GM12878 (cell line): ENCODE results near the gene NANOS2. TPM values are rescaled to one million over a fixed set of nuclear protein-coding genes. Genes with fewer than 3 reads are reported as not detected.

Experiments used
- ATAC-seq: fragments of 200-7000 bp; cut with Tn5 transposase; 3 replicates; pipeline ENCODE4 v1.9.1; 2020; ENCODE audit warnings: mild to moderate bottlenecking, moderate library complexity
- BruUV-seq: library from RNA; stranded (reverse); fragments of 400-500 nt; replicated peaks from 2 replicates; lab custom pipeline; 2021; lab: Mats Ljungman, UMichigan
- CTCF ChIA-PET: fragments of 300-600 bp; sonication (Branson Sonifier 250); formaldehyde crosslinking; extraction: SDS; loops from one replicate; lab custom pipeline; 2021; ENCODE audit warnings: inconsistent platforms; lab: Yijun Ruan, JAX
- POLR2A ChIA-PET: fragments of 350-600 bp; formaldehyde crosslinking; extraction: SDS; loops from one replicate; lab custom pipeline; 2021; ENCODE audit warnings: inconsistent platforms; lab: Charles Lee
- RAD21 ChIA-PET: fragments of 300-600 bp; sonication (Branson Sonifier 250); formaldehyde crosslinking; loops from one replicate; lab custom pipeline; 2023; ENCODE audit warnings: antibody characterized with exemption; ENCODE audit not compliant: unreplicated experiment; lab: Charles Lee
- SMC1A ChIA-PET: fragments of 300-600 bp; sonication (Branson Sonifier 250); formaldehyde crosslinking; loops from one replicate; lab custom pipeline; 2023; ENCODE audit not compliant: unreplicated experiment, uncharacterized antibody; lab: Charles Lee
- DNase-seq: peaks from one replicate; pipeline ENCODE4 v3.0.0-alpha.2; 2011; ENCODE audit warnings: low read depth, low spot score
- FAIRE-seq: peaks from 3 replicates; lab custom pipeline; 2011; peaks lifted over from hg19 to GRCh38; lab: Jason Lieb, UNC
- H2AFZ ChIP-seq: 2 replicates; pipeline ENCODE4 v1.6.0; 2011; ENCODE audit warnings: low read depth, low read length, control low read depth; ENCODE audit not compliant: control insufficient read depth
- H3K27ac ChIP-seq: 2 replicates; pipeline ENCODE4 v1.5.1; 2011; ENCODE audit warnings: control low read depth; ENCODE audit not compliant: control insufficient read depth, insufficient read depth
- H3K27me3 ChIP-seq, 2 experiments: replicated peaks in 1 of 2; 2 replicates each; pipeline versions ENCODE4 v1.6.0 to v1.6.1; 2011; ENCODE audit warnings: low read length in 1 of 2; ENCODE audit not compliant: control insufficient read depth in 2 of 2, insufficient read depth in 2 of 2
- H3K36me3 ChIP-seq, 2 experiments: 2 replicates each; pipeline ENCODE4 v1.5.1; 2011; ENCODE audit warnings: low read length in 1 of 2; ENCODE audit not compliant: control insufficient read depth in 2 of 2, insufficient read depth in 2 of 2
- H3K4me1 ChIP-seq: 2 replicates; pipeline ENCODE4 v1.6.1; 2011; ENCODE audit warnings: mild to moderate bottlenecking, low read length, moderate library complexity, mixed read lengths; ENCODE audit not compliant: control insufficient read depth, insufficient read depth
- H3K4me2 ChIP-seq: 2 replicates; pipeline ENCODE4 v1.6.0; 2011; ENCODE audit warnings: control low read depth; ENCODE audit not compliant: control insufficient read depth, insufficient read depth
- H3K4me3 ChIP-seq: fragments of 200-600 bp; sonication (generic); 2 replicates; pipeline ENCODE4 v1.5.1; 2016
- H3K79me2 ChIP-seq: 2 replicates; pipeline ENCODE4 v1.6.0; 2011; ENCODE audit warnings: low read length; ENCODE audit not compliant: control insufficient read depth, insufficient read depth
- H3K9ac ChIP-seq: 2 replicates; pipeline ENCODE4 v1.8.0; 2011; ENCODE audit warnings: low read length, control low read depth, mixed read lengths; ENCODE audit not compliant: control insufficient read depth, insufficient read depth
- H3K9me3 ChIP-seq: replicated peaks from 3 replicates; pipeline ENCODE4 v1.5.1; 2011; ENCODE audit warnings: mild to moderate bottlenecking, low read length; ENCODE audit not compliant: control insufficient read depth, insufficient read depth
- H4K20me1 ChIP-seq: 2 replicates; pipeline ENCODE4 v1.6.0; 2011; ENCODE audit not compliant: control insufficient read depth, insufficient read depth
- EED ChIP-seq: sonication (generic); IDR thresholded peaks from 2 replicates; pipeline ENCODE4 v1.6.1; 2016; ENCODE audit warnings: antibody characterized with exemption, low read depth
- EGR1 ChIP-seq, 2 experiments: IDR thresholded peaks; 1 replicate in 1 of 2; 2 replicates in 1 of 2; pipeline ENCODE4 v1.6.1; 2011 to 2012; ENCODE audit warnings: low read depth in 2 of 2, low read length in 2 of 2, borderline replicate concordance in 1 of 2, mild to moderate bottlenecking in 1 of 2, moderate library complexity in 1 of 2
- EP300 ChIP-seq, 2 experiments: fragments of 150-350 bp in 1 of 2; IDR thresholded peaks; 2 replicates each; pipeline ENCODE4 v1.6.1; 2011 to 2012; ENCODE audit warnings: low read depth in 2 of 2, low read length in 2 of 2, borderline replicate concordance in 1 of 2, improper control_type of control experiment in 1 of 2, inconsistent platforms in 1 of 2; ENCODE audit not compliant: control insufficient read depth in 1 of 2
- JUNB ChIP-seq: IDR thresholded peaks from 2 replicates; pipeline ENCODE4 v1.6.1; 2016; ENCODE audit warnings: antibody characterized with exemption, mild to moderate bottlenecking
- NFXL1 ChIP-seq: fragments of 450-650 bp; IDR thresholded peaks from 2 replicates; pipeline ENCODE4 v1.6.1; 2017; ENCODE audit warnings: antibody characterized with exemption, mild to moderate bottlenecking, borderline replicate concordance
- NRF1 ChIP-seq: conservative IDR thresholded peaks from 2 replicates; pipeline ENCODE4 v1.6.1; 2011; ENCODE audit warnings: mild to moderate bottlenecking, low read depth, low read length, improper control_type of control experiment
- TBL1XR1 ChIP-seq: IDR thresholded peaks from 2 replicates; pipeline ENCODE4 v1.6.1; 2012; ENCODE audit warnings: low read depth, low read length, improper control_type of control experiment
- TCF12 ChIP-seq: IDR thresholded peaks from 2 replicates; pipeline ENCODE4 v1.6.1; 2011; ENCODE audit warnings: low read depth, mild to moderate bottlenecking, low read length
- WGBS: methylation state at CpG from one replicate; pipeline ENCODE4 v1.1.6; 2016; ENCODE audit warnings: low lambda C conversion rate; ENCODE audit not compliant: insufficient replicate concordance, insufficient coverage; ENCODE audit errors: missing lambda C conversion rate; 5-methylcytosine and 5-hydroxymethylcytosine counted together
- in situ Hi-C: fragments of 300-500 bp; cut with MboI; formaldehyde crosslinking; loops from 9 replicates; pipeline ENCODE4 v1.14.3; 2018; ENCODE audit warnings: mixed read lengths
- intact Hi-C: fragments of 100-400 bp; cut with micrococcal nuclease; formaldehyde crosslinking; loops from one replicate; pipeline ENCODE4 v1.14.2; 2022; ENCODE audit not compliant: unreplicated experiment
- polyA plus RNA-seq, 11 experiments: library from polyadenylated mRNA; depleted of rRNA in 4 of 11; unstranded in 6 of 11; stranded (reverse) in 5 of 11; fragments of >200 nt; fragmentation: Nextera tagmentation in 4 of 11; fragmentation: Illumina TruSeq in 1 of 11; extraction: Ambion mirVana in 4 of 11; extraction: Trizol in 1 of 11; gene quantifications; 1 replicate in 1 of 11; 2 replicates in 10 of 11; pipeline versions ENCODE4 v1.2.1 to v1.2.3, GENCODE V29; 2011 to 2016; ENCODE audit warnings: inconsistent platforms in 2 of 11, missing spikeins in 2 of 11, low read depth in 1 of 11
- total RNA-seq, 4 experiments: library from RNA; depleted of rRNA in 3 of 4; stranded (reverse); fragments of >200 nt in 3 of 4; fragmentation: Illumina TruSeq in 1 of 4; extraction: Trizol in 1 of 4; gene quantifications; 2 replicates each; pipeline versions ENCODE4 v1.2.1 to v1.2.3, GENCODE V29; 2013 to 2021

NANOS2 gene
- total and polyA plus RNA-seq, 10 of the 15 experiments (the other 5 are each of a cell fraction or from before 2014, with no cell fraction given), result not detected

GRCh38 chr19:45917421-45918091 lies 3.0 kb upstream of the NANOS2 start:
- POLR2A ChIA-PET, result interaction anchor here (0.7 kb wide), 2 partner anchors 56 to 83 kb away, joined by 3 to 5 read pairs; no protein-coding TSS in a partner anchor
- Histone ChIP-seq H3K4me3 (no peak overlapping the region), H3K4me2 (no peak overlapping the region), H2AFZ (no peak overlapping the region), H3K9ac (no peak overlapping the region), H3K4me1 (no peaks in the 10 kb centered on the region), H3K9me3 (no peaks in the 10 kb centered on the region), H4K20me1 (no peaks in the 10 kb centered on the region), H3K27ac (no peak overlapping the region), H3K27me3 (no peaks in the 10 kb centered on the region)
- BruUV-seq, result no TSS peak
- ATAC-seq (no peak), DNase-seq (no peak)
- in situ Hi-C loops, result no loop called here
- WGBS, result 7% methylated on average over 4 of the region's 4 CpGs
- RAD21 ChIA-PET, result no interaction called here
- CTCF ChIA-PET, result interaction anchor here (0.6 to 1.1 kb wide), 2 partner anchors 15 to 1863 kb away, joined by 3 to 4 read pairs; partner anchors contain the start of gene MYPOP
- no peak for TF ChIP-seq TBL1XR1
- no peak for TF ChIP-seq TCF12
- no peak for TF ChIP-seq EED
- no peak for TF ChIP-seq NFXL1
- no peak for TF ChIP-seq NRF1
- TF ChIP-seq EP300 (IDR thresholded peaks at IDR 0.05; ENCODE audit: borderline replicate concordance in 1 of 2, control insufficient read depth in 1 of 2, low read depth in 2 of 2, low read length in 2 of 2), result no peak
- TF ChIP-seq EGR1 (IDR thresholded peaks at IDR 0.05; ENCODE audit: borderline replicate concordance in 1 of 2, low read depth in 2 of 2, low read length in 2 of 2), result no peak
- no peak for TF ChIP-seq JUNB
- TF ChIP-seq, all 136 proteins: peak for 0
- Histone ChIP-seq H3K79me2 (no peaks in the 10 kb centered on the region), H3K36me3 (no peaks in the 10 kb centered on the region)
- SMC1A ChIA-PET, result interaction anchor here (0.7 to 1.4 kb wide), 2 partner anchors 15 to 796 kb away, joined by 3 to 4 read pairs; partner anchors contain the start of gene MYPOP
- intact Hi-C loops, result no loop called here
- no peak for FAIRE-seq
